NCI-H524 (cell line): Measurements from ENCODE around the gene SYTL5.
A peak's percentile ranks its signal among the peaks of the same experiment; 100 is the strongest.

Source experiments
- DNase-seq, 2 experiments: peaks; one replicate each; lab custom pipeline; 2025; lab: John Stamatoyannopoulos, UW

SYTL5 gene

DNA sequence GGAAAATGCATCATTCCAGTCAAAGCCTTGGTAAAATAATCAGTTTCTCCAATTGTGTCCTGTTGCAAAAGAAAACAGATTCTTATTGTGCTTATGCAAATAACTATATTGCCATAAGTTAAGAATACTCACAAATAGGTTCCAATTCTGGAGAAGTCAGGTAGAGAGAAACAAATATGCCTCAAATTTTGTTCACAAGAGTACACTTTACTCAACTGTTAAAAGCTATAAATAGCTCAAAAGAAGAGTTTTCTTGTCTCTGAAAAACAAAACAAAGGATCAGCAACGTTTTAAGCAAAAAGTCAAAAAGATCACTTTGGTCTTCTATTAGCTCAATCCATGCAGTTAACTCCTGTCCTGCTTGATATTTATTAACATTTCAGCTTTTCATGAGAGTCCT lies 21.9 kb downstream of the SYTL5 start:
- DNase-seq, result no peak

DNA sequence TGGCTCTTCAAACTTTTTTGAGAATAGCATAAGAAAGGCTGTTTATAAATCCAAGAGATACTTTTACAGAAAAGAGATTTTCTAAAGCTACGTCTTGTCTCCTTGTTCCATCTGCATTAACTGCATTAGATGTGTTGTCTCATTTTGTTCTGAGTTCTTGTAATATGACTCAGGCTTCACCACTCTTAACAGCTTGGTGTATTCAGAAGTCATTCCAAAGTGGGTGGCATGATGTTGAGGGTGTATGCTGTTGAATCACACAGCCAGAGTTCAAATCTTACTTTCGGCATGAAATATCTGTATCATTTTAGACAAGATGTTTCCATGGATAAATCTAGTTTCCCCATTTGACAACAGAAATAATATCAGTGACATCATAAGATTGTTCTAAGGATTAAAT lies 30.1 kb downstream of the SYTL5 start:
- DNase-seq, result no peak

GRCh38 chrX:38038501-38038900 lies 32.1 kb downstream of the SYTL5 start:
- DNase-seq, result no peak

DNA sequence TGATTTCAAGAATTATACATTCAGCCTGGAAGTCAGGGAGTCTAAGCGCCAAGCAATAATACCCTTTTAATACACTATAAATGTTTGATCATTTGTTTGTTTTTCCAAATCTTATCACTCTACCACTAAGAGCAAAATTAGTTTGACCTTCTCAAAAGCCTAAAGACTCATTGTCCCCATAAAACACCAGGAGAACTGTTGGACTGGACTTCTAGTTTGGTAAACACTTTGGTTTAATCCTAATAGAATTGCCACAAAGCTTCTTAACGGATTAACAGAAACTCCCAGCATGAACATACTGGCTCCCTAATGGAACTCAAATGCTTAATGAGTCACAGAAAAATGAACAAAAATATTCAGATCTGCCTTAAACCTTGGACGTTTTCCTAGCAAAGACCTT lies 34.9 kb downstream of the SYTL5 start:
- peak; percentile 36 to 66 for DNase-seq

- no peak for DNase-seq
These were observed 38.3 kb downstream of the SYTL5 start for GRCh38 chrX:38044701-38045100.

DNA sequence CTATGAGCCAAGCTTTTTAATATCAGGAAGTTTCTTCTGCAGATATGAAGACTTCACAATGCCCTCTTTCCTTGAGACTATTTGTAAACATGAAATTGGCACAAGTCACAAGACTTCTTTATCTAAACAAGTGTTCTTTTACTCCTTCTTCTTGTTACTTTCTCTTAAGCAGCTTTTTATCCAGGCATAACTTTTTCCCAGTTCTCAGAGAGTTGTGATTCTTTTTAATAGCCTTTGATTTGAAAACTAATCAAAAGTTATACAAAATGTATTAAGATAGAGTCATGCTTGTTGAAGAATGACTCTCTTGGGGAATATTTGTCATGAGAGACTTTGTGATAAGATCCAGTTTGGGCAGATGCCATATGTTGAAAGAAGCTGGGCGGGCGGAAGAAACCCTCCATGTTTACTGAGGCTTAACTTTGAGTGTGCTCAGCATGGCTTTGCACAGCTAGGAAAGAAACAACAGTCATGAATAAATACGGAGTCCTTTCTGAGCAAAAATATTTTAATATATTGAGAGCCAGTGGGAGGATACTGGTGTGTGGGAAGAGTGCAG lies 39.3 kb downstream of the SYTL5 start:
- peak in 1 of 2 experiments; percentile 32 for DNase-seq

DNA sequence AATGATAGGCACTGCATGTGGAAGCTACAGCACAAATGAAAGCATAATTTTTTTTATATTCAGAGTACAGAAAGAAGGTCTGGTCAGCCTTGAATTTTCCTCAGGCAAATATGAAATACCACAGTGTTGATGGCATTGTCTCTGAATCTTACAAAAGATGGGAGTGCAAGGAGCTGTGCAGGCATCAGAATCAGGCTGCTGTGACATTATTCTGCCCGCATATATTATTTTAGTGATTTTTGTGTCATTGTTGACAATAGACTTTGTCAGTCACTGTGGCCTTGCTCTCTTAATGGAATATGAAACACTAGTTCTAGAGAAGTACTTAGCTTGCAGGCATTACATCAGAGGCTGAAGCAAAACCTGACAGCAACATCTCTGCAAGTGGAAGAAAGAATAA lies 42.5 kb downstream of the SYTL5 start:
- DNase-seq, result no peak

DNA sequence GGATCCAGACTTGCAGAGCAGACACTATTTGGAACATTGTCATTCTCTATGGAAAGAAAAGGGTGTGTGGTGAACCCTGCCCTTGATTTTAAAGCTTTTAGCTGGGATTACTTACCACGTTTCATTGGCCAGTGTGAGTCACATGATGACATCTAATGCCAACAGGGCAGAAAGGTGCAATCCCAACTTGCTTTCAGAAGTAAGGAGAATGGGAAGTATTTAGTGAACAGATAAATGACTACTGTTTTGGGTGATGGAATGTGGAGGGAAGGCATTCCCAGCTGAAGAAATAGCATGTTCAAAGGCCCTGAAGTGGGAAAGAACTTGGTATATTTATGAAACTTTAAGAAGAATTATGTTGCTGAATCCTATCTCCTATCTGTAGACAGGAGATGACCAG lies 44.5 kb downstream of the SYTL5 start:
- no peak for DNase-seq

DNA sequence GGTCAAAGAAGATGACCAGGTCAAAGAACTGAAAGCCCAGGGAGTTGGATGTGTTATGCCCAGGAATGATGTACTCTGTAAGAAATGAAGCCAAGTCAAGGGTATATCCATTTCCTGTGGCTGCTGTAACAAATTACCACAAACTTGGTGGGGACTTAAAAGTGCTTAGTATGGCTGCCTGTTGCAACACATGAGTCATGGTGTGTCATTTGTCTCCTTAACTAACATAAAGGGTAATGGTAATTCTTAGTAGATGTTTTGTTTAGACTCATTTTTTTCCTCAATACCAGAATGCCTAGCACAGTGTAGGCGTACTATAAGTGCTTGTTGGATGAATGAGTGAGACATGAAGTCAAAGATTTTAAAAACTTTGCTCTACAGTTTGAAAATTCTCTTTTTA lies 45.7 kb downstream of the SYTL5 start:
- DNase-seq, result no peak

DNA sequence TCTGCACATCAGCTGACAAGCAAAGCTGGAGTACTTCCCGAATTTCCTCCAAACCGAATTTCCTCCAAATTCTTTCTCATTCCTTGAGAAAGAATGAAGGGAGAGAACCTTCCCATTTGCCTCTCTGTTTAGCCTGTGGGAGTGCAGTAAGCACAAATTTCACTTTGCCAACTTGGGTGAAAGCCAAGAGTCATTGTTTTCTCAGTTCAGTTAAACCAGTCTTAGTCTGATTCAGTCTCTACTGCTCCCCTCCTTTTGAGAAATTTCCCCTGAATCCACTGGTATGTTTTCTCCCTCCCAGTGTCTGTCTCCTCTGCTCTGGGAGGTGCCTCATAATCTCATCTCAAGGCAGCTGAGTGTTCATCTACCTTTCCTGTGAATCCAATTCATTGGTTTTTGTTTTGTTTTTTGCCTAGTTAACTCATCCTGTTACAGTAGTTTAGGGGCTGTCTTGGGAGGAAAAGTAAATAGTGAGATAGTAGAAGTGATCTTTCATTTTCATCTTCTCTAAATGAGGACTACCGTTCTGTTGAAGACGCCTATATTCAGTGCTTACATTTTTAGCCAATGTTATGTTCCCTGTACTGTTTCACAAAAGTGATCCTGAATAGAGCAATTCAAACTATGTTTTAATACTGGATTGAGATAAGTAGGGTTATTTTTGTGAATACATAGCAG lies 49.0 kb downstream of the SYTL5 start:
- no peak for DNase-seq

DNA sequence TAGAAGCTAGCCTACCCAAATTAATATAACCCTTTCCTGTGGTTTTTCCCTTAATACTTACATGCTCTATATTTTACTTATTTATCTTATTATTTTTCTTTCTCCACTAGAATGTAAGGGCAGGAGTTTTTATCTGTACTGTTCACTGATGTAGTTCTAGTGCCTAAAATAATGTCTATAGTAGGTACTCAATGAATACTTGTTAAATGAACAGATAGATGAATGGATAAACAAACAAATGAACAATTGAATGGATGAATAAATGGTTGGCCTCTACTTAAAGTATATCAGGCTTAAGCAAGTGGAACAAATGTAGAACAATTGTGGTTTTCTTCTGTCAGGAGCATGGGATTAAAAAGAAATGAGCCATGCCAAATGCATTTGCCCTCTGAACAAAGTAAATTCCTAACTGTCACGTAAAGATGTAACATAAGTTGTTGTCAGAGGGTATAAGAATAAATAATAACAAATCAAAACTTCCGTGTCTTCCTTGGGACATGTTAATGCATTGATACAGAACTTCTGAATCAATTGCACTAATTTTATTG lies 54.1 kb downstream of the SYTL5 start:
- DNase-seq, result no peak

DNA sequence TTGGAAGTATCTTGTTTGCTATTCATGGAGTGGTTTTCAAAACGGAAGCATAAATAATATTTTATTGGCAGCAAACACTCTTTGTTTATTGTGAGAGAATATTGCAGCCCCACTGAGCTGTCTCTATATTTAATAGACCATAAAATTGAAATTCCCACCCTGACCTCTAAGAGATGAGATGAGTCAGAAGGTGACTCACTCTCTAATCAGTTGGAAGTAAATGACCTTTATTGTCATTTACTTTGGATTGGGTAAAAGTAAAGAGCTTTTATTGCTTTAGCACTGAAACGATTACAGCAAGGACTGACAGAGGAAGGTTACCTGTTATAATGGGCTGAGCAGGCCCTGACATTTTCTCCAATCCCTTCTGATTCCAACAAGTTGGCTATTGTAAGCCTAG lies 55.0 kb downstream of the SYTL5 start:
- DNase-seq, result no peak

DNA sequence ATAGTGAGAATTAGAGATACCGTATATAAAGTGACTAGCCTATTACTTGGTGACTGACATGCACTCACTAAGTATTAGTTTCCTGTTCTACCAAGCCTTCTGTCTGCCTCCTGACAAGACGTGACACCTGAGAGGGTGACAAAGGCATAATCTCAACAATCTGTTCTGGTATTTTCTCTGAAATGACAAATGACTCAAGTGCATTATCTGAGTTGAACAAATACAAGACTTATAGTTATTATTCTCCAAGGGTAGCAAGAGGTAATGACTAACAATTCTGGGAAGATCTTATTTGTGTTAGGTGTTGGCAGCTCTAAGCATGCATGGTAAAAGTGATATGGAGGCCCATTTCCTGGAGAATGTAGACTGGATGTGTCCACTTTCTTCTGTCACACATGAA lies 60.6 kb downstream of the SYTL5 start:
- peak in 1 of 2 experiments; percentile 37 for DNase-seq

DNA sequence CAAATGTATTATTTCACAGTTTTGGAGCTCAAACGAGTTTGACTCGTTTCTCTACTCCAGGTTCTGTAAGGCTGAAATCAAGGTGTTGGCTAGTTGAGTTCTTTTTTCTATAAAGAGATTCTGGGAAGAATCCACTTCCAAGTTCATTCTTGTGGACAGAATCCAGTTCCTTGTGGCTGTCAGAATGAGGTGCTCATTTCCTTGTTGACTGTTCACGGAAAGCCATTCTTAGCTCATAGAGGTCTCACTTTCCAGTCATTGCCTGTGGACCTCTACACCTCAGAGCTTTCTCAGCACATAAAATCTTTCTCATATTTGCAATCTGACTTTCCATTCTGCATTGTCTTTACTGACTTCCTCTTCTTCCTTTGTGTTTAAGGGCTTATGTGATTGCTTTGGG lies 62.9 kb downstream of the SYTL5 start:
- DNase-seq, result no peak

DNA sequence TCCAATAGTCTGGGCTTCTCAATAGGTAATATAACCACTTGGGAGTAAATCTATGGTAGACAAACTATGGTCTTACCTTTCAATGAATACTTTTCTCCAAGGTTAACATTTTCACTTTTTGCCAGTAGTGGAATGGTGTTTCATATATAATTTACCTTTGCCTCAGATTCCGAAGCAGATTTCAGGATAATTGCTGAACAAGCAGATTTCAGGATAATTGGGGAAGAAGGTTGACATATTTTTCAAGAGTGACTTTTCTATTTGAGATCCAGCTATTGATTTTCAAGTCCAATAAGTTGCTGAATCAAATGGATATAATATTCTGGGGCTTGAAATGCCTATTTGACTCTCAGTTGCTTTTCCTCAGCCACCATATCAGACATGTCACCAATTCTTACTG lies 63.6 kb downstream of the SYTL5 start:
- no peak for DNase-seq

DNA sequence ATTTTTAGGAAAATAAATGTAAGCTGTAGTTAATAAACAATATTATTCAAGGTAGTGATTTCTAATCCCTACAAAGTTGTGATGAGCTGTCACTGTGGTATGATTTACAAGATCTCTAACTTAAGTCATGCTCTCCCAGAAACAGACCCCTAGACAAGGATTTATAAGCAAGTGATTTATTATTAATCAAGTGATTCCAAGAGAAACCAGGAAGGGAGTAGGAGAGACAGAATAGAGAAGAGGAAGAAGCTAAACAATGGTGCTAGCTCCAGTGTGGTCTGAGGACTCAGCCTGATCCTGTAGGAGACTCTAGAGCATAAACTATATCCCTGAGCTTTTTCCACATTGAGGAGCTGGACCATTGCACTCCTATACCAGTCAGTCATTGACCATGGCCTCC lies 73.1 kb downstream of the SYTL5 start:
- no peak for DNase-seq

DNA sequence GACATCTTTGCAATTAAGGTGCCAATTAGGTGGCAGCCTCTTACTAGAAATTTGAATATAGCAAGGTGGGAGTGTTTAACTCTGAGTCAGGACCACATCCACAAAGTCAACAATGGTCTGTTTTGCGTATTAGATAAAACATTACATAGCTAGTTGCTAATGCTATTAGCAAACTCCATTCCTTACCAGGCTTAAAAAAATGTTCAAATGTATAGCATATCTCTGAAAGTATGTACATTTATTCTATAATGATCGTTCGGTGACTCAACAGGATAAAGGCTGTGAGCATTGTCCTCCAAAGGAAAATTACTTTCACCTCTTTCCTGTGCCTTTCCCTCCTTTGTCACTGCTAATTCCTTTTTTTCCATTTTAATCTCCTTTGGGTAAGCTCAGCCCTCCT lies 74.5 kb downstream of the SYTL5 start:
- no peak for DNase-seq

GRCh38 chrX:38081909-38082308 lies 75.6 kb downstream of the SYTL5 start:
- no peak for DNase-seq

DNA sequence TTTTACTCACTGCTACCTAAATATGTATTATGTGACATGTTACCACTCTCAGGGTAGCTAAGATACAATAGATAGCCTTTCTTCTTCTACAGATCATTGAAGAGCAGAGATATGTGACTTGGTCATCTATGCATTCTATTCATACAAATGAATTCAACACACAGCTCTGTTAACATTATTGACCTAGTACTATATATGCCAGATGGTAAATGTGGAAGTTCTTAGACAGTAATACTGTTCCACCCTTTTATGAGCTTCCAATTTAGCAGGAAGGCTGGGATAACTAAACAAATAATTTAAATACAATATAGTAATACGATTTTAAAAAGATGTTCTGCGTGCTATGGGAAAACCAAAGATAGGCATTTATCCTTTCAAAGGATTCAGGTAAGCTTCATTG lies 76.0 kb downstream of the SYTL5 start:
- DNase-seq, result no peak

- no peak for DNase-seq
These were observed 79.5 kb downstream of the SYTL5 start for GRCh38 chrX:38085813-38086212.

- DNase-seq, result no peak
These were observed 80.3 kb downstream of the SYTL5 start for GRCh38 chrX:38086451-38087215.

- DNase-seq, result no peak
These were observed 81.2 kb downstream of the SYTL5 start for GRCh38 chrX:38087594-38087993.
